GM19452 (cell line): ENCODE data around the gene ANGPT4.
"Not testable (repeated sequence)": the region's sequence is repeated elsewhere in the genome, so short reads cannot be mapped to it uniquely, and the experiment has no call there.

ENCODE experiments used
- ATAC-seq: cut with Tn5 transposase; IDR thresholded peaks from one replicate; pipeline ENCODE4 v1.9.1; 2021; ENCODE audit not compliant: unreplicated experiment

ANGPT4 gene

GRCh38 chr20:909641-910040 lies 6.5 kb downstream of the ANGPT4 start:
- no peak for ATAC-seq

GRCh38 chr20:906703-907270 lies 9.3 kb downstream of the ANGPT4 start:
- no peak for ATAC-seq

DNA sequence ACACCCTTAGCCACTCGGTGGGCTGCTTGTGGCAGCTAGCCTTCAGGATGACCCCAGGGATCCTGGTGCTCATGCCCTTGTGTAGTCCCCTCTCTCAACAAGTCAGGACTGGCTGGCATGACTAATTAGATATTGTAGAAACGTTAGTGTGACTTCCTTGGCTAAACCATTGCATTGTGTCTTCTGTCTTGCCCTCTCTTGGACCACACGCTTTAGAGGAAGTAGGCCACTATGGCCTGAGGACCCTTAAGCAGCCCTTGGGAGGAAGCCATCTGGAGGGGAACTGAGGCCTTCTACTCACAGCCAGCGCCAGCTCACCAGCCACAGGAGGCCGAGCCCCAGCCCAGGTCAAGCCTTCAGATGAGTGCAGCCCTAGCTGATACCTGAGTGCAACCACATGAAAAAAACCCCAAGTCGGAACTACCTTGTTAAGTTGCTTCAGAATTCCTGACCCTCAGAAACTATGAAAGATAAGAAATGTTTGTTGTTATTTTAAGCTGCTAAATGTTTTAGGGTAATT lies 10.1 kb downstream of the ANGPT4 start:
- no peak for ATAC-seq

GRCh38 chr20:905396-905961 lies 10.7 kb downstream of the ANGPT4 start:
- ATAC-seq = no peak

- no peak for ATAC-seq
These were observed 12.0 kb downstream of the ANGPT4 start for GRCh38 chr20:904039-904545.

- ATAC-seq = not testable (repeated sequence)
These were observed 18.7 kb downstream of the ANGPT4 start for GRCh38 chr20:897436-897835.

- no peak for ATAC-seq
These were observed 19.6 kb downstream of the ANGPT4 start for GRCh38 chr20:896501-897025.

- not testable (repeated sequence) for ATAC-seq
These were observed 23.8 kb downstream of the ANGPT4 start for GRCh38 chr20:892371-892770.

GRCh38 chr20:891706-892080 lies 24.4 kb downstream of the ANGPT4 start:
- ATAC-seq = no peak

DNA sequence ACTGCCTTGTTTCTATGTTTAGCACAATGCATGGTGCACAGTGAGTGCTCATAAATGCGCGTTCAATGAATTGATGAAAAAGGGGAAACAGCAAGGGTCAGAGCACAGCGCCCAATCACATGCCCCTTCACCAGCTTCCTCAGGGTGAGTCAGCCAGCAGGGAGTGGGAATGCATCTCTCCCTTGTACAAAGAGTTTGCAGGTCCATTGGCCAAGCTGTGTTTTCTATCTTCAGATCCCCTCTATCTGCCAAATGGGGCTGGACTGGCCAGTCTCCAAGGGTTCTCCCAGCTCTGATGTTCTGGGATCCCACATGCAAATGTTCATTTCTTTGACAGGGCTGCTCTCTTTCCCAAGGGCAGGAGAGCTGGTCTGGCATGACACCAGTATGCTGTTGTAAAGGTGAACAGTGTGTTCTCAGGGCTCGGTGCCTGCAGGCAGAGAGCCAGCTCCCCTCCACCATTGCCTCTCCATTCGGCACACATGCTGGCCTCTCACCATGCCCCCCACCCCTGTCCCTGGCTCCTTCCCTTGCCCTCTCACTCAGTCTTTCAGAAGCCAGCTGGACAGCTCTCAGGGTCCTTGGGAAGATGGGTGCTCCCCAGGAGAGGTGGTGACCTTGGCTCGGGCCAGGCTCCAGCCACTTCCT lies 25.0 kb downstream of the ANGPT4 start:
- ATAC-seq = no peak

- no peak for ATAC-seq
These were observed 25.5 kb downstream of the ANGPT4 start for GRCh38 chr20:890666-891057.

GRCh38 chr20:889932-890463 lies 26.1 kb downstream of the ANGPT4 start:
- ATAC-seq = no peak

GRCh38 chr20:889106-889505 lies 27.0 kb downstream of the ANGPT4 start:
- no peak for ATAC-seq

- ATAC-seq = no peak
These were observed 28.1 kb downstream of the ANGPT4 start for GRCh38 chr20:888057-888456.

DNA sequence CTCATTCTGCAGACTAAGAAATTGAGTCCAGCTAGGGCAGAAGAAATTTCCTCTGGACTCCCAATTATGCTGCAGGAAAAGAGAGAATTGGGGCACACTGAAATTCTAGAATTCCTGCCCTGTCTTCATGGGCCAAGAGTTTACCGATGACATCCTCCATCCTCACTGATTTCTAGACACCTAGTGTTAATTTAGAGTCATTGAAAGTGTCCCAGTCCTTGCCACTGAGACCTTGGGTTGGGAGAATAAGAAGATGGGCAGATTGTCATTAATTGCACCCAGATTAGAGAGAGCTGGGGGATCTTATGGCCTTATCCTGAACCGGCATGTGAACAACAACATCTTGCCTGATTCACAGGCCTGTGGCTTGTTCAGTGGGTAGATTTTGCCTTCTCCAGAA lies 29.0 kb downstream of the ANGPT4 start:
- ATAC-seq = no peak

DNA sequence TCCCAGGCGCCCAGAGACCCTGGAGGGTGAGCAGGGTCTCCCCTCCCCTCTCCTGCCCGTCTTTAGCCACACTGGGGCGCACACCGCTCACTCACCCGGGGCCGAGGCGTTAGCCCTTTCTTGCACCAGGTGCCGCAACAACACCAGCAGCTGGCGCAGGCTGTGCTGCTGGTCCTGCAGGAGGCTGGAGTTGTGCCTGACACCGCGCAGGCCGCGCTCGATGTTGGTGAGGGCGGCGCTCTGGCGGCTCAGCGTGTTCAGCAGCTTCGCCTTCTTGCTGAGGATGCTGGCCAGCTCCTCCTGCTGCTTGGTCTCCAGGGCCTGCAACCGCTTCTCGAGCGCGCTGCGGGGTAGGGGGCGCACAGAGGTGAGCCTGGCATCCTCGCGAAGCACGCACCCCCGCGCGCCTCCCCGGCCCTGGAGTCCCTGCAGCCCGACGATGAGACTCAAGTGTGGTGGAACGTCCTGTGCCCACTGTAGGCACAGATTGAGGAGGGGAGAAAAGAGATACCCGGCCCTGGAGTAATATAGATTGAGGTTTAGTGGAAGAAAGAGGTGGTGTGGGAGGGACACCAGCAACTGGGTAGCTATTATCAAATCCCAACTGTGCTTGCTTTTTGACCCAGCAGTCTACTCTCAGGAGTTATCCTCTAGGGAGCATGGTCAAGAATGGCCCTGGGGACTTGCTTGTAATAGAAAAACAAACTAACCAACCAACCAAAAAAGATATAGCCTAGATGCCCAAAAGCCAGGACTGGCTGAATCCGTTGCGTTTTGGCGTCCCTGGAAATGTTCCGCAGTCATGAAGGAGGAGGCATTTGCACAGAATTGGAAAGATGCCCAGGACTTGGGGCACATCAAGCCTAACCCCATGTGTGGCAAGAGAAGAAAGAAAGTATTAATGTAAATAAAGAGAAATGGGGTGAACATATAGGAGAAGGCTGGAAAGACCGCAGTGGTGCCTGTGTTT lies 30.9 kb downstream of the ANGPT4 start:
- ATAC-seq = no peak

DNA sequence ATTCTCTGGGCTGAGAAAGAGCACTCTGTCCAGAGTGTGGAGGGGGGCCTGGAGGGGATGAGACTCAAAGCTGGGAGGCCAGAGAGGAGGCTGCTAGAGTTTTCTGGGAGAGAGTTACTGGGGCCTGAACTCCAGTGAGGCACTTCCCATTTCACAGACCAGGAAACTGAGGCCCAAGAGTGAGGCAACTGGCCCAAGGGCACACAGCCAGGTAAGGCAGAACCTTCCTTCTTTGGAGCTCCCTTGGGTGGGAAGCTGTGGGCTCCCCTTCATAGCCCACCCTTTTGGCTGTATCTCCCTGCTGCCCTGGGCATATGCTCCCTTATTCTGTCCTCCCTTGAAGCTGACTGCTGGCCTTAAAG lies 34.4 kb downstream of the ANGPT4 start:
- no peak for ATAC-seq

- no peak for ATAC-seq
These were observed 34.9 kb downstream of the ANGPT4 start for GRCh38 chr20:881051-881782.

DNA sequence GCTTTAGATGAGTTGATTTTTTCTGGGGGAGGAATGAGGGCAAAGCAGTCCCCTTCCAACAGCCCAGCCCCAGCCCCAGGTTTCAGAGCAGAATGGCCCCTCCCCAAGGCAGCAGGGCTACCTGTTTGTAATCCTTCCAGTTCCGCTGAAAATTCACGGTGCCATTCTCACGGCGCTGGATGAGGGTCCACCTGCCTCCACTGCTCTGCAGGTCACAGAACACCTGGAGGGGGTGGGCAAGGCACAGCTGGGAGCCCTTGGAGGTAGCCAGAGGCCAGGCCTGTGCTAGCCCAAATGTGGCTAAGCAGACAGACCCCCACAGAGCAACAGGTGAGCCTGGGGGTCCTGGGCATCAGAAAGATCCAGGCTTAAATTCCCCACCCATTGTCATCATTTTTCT lies 36.5 kb downstream of the ANGPT4 start:
- ATAC-seq = no peak
